GM12891 (cell line): Measurements from ENCODE around the gene SLC22A31.

Source experiments
- POLR2A ChIP-seq: IDR thresholded peaks from 2 replicates; pipeline ENCODE4 v1.6.1; 2011; ENCODE audit warnings: low read depth, low read length, control low read depth
- POLR2AphosphoS5 ChIP-seq: IDR thresholded peaks from 2 replicates; pipeline ENCODE4 v1.6.1; 2011; ENCODE audit warnings: low read depth, low read length, control low read depth
- POU2F2 ChIP-seq: IDR thresholded peaks from 2 replicates; pipeline ENCODE4 v1.6.1; 2011; ENCODE audit warnings: low read depth, mild to moderate bottlenecking, control low read depth, low read length, moderate library complexity
- SPI1 ChIP-seq: IDR thresholded peaks from 2 replicates; pipeline ENCODE4 v1.6.1; 2011; ENCODE audit warnings: low read depth, low read length, control low read depth
- TAF1 ChIP-seq: IDR thresholded peaks from 2 replicates; pipeline ENCODE4 v1.6.1; 2011; ENCODE audit warnings: low read depth, low read length, control low read depth

DNA sequence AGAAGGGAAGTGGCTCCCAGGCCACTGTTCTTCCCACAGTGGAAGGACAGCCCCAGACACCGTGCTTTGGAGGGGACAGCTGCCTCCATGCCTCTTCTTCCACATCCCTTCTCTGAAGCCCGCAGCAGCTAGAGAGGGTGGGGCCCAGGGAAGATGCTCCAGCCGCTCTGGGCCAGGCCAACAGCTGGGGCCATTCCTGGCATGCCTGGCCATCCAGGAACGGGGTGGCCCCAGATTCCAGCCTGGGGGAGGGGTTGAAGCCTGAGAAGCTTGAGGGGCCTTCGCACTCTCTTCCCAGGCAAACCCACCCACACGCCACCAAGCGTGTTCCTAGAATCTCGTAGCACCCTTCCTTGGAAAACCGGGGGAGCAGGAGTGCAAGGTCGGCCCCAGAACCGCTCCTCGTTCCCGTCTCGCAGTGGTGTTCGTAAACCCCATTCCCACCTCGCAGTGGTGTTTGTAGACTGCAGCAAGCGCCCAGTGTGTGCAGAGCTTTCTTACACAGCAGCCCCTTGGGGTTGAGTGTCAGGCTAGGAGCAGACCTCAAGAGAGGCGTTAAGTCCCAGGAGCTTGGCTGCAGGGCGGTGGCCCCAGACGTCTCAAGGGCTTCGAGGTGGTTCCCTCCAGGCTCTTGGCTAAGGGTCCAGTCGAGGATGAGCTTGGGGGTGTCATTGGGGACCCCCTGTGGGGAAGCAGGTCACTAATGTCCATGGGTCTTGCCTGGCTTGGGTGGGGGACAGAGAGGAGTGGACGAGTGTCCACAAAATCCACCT is 26.1 kb downstream of the SLC22A31 start:
- TF ChIP-seq POLR2A, result no peak
- no peak for TF ChIP-seq POLR2AphosphoS5
- no peak for TF ChIP-seq TAF1
- TF ChIP-seq SPI1, result no peak
- no peak for TF ChIP-seq POU2F2
